ENCODE results near the gene S100A13.

S100A13 gene

GRCh38 chr1:153572569-153573015 is 54.7 kb downstream of the S100A13 start:
- peak; percentile 43 for DNase-seq (ENCODE audit: low read depth)

GRCh38 chr1:153571706-153572105 is 55.6 kb downstream of the S100A13 start:
- DNase-seq (ENCODE audit: low read depth), result no peak

GRCh38 chr1:153570874-153571273 is 56.4 kb downstream of the S100A13 start:
- no peak for DNase-seq (ENCODE audit: low read depth)

- no peak for DNase-seq (ENCODE audit: low read depth)
Observed at GRCh38 chr1:153569465-153569864, 57.8 kb downstream of the S100A13 start.

Data from activated T-cell treated with anti-CD3 and anti-CD28 coated beads for 24 hours (primary cell).